Amygdala (tissue), 56 donors: ENCODE data around the gene TSPAN17.

Experiments
- DNase-seq, 56 donors: peaks; one replicate each; lab custom pipeline; 2025; lab: John Stamatoyannopoulos, UW

The TSPAN17 gene

DNA sequence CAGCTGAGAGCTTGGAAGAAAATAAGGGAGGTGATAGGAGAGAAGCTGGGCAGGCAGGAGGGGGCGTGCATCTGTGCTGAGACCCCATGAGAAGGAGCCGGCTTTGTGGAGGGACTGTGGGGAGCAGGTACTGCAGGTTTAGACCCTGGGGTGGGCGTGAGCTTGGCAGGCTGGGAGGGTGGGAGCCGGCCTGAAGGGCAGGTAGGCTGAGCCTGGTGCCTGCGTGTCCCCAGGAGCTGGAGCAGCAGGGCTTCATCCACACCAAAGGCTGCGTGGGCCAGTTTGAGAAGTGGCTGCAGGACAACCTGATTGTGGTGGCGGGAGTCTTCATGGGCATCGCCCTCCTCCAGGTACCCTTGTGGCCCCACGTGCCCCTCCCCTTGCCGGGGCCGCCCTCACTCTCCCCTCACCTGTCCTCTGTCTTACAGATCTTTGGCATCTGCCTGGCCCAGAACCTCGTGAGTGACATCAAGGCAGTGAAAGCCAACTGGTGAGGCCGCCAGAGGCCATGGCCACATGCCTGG, 9.2 kb downstream of the TSPAN17 start:
- DNase-seq, result no peak

GRCh38 chr5:176658007-176658599, 10.8 kb downstream of the TSPAN17 start:
- peak in 51 of 56 donors; percentile 9 to 82 (median 45) for DNase-seq

DNA sequence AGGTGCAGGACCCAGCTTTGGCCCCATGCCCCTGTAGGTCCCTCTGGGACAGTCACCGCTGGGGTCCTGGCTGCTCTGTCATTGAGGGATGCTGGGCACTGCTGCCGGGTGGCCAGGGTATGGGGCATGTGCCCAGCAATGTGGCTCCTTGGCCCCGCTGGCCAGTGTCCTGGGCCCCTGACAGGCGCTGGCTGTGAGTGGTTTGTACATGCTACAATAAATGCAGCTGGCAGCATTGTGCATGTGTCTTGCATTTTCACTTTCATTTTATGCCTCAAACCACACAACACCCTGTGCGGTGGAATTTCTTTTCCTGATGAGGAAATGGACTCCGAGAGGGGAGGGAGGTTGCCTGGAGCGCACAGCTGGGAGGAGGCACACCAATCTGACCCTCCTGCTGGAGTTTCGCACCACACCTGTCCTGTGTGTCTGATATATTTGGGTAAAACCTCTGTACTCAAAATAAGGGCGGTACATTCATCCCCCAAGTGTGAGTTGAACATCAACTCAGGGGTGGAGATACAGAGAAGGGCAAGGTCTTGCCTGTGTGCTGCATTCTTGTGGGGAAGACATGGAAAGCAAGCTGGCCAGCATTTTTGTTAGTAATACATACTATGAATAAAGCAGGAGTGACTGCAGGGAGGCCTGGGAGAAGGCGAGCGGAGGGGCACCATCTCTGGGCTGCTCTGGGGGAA, 11.7 kb downstream of the TSPAN17 start:
- no peak for DNase-seq

DNA sequence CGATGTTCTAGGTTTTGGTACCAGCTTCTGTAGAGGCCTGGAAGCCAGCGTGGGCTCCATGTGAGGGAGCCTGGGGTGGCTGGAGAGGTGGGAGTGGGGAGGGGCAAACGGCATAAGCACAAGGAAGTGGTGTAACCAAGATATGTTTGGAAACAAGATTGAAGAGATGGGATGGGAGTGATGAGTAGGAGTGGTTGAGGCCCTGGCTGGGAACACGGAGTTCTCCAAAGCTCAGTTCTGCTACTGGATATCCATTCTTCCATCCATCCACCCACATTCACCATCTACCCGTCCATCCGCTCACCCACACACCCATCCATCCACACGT, 12.2 kb downstream of the TSPAN17 start:
- peak in 6 of 56 donors; percentile 13 to 57 (median 30) for DNase-seq

DNA sequence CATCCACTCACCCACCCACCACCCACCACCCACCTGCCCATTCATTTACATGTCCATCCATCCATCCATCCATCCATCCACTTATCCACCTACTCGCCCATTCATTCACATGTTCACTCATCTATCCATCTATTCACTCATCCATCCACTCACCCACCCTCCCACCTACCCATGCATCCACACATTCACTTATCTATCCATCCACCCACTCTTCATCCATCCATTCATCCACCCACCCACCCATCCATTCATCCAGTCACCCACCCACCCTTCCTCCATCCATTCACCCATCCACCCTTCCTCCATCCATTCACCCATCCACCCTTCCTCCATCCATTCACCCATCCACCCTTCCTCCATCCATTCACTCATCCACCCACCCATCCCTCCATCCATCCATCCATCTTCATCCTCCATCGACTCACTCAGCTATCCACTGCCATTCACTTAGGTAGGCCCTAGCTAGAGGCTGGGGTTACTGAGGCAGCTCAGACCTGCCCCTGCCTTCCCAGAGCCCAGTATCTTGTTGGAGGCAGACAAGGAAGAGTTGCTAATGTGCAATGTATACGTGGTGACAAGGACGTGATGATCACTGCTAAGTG, 12.7 kb downstream of the TSPAN17 start:
- no peak for DNase-seq

GRCh38 chr5:176660530-176660859, 13.2 kb downstream of the TSPAN17 start:
- DNase-seq, result no peak

GRCh38 chr5:176660860-176661641, 13.8 kb downstream of the TSPAN17 start:
- peak in 47 of 56 donors; percentile 14 to 79 (median 47) for DNase-seq

DNA sequence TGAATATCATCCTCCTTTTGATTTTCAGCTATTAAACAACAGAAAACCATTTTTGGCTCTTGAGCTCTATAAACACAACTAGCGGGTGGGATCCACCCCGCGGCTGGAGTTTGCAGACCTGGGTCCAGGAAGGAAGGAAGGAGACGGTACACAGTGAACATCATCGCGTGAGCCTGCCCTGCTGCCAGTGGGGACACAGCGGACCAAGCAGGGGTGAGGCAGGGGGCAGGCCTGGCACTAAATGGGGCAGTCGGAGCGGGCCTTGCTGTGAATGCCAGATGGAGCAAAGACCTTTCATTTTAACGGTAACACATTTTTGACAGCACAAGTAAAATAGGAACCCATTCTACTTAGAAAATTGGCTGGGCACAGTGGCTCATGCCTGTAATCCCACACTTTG, 14.4 kb downstream of the TSPAN17 start:
- no peak for DNase-seq

DNA sequence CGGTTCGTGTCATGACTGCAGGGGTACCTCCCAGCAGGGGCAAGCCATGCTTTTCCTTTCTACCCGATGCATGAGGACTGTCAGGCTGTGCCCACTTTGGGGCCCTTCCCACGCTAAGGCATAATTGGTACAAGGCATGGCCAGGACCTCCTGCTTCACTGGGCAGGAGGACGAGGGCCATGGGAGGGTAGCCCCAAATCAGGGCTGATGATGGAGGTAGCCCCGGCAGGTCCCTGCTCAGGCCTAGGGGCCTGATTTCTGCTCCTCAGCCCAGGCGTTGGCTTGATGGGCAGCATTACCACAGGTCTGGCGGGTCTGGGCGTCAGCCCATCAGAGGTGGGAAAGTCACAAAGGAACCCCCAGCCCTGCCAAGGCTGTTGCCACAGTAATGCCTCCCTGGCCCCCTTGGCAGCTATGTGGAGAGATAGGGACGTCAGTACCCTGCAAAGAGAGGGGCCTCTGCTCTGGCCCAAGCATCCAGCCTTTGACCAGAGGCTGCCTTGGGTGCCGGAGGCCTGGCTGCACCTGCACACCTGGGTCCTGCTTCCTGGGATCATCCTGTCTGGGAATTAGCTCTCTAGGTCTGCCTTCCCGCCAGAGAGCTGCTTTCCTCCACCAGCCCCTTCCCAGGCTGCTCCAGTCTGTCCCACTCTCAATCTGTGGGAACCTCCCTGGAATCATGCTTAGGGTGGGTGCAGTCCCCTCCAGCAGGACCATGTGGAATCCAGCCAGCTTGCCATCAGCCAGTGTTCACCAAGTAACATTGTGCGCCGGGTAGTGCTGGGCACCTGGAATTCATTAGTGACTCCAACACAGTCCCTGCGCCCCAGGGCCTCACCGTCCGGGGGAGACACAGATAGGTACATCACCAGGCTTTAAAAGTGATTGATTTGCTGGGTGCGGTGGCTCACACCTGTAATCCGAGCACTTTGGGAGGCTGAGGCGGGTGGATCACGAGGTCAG, 15.4 kb downstream of the TSPAN17 start:
- no peak for DNase-seq

DNA sequence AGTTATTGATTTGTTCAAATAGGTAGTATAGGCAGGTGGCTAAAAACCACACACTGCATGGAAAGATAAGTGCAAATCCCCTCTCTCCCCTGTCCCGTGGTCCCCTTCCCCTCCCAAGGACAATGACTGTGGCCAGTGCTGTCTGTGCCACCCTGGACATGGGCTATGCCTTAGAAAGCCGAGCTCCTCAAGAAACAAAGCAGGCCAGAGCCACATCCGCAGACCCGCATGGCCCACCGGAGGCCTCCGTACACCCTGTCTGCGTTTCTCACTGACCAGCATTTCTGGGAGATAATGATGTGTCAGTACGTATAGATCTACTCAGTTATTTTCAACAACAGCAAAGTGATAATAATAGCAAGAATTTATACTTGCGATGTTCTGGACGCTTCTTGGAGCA, 16.3 kb downstream of the TSPAN17 start:
- no peak for DNase-seq

DNA sequence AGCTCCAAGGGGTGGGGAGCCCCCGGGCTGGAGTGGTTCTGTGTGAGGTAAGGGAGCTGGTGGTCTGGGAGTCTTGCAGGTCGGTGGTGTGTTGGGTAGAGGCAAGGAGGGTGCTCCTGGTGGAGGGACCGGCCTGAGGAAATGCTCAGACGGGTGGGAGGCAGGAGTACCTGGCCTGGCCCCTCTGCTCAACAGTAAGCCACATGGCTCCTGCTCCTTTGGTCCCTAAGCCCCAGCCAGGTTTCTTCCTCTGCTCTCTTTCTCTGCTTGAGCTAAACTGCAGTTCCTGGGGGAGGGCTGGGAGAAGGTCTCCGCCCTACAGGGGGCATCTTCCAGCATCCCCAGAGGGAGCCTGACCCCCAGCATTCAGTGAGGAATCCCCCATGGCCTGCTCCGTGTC, 17.2 kb downstream of the TSPAN17 start:
- DNase-seq, result no peak

DNA sequence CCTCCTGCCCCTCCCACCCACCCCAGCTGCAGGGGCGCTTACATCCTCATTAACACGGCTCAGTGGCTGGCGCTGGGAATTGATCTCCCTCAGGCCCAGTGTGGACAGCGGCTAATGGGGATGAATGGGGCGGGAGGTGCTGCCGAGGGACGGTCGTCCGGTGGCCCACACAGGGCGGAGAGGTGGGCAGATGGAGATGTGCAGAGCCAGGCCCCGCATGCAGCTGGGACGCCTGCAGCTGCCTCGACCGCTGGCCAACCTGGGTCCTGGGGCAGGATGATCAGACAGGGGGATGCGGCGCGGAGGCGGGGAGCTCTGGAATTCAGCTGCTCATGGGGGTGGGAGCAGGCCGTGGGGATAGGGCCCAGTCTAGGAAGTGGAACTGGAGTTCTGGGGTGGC, 17.6 kb downstream of the TSPAN17 start:
- no peak for DNase-seq

DNA sequence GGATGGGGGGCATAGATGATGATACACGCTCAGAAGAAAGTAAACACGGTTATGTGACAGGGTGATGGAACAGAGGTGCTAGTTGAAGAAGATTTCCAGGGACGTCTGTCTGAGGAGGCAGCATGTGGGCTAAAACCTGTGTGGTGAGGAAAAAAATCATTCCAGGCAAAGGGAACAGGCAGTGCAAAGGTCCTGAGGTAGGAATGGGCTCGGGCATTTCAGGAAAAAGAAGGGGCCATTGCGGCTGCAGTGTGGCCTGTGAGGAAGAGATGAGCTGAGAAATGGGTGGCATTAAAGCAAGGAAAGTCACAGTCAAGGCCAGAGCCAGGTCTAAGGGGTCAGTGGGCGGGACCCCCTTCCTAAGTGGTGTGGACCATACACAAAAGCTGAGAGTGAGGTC, 18.2 kb downstream of the TSPAN17 start:
- DNase-seq, result no peak

DNA sequence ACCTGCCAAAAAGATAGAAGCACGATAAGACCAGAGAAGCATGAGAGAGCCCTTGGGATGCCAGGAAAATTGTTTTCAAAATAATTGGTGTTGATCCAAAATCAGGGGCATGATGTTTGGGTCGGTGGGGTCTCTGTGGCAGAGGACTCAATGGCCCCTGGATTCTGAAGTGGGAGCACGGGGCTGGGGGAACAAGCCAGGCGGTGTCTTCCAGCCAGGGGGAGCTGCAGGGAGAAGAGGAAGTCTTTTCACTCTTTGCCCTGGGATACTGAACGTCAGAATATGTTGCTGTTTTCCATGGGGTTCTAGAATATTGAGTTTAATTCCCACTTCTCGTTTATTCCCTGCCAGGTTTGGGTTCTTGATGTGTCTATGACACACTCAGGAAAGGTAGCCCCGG, 20.4 kb downstream of the TSPAN17 start:
- DNase-seq, result no peak

DNA sequence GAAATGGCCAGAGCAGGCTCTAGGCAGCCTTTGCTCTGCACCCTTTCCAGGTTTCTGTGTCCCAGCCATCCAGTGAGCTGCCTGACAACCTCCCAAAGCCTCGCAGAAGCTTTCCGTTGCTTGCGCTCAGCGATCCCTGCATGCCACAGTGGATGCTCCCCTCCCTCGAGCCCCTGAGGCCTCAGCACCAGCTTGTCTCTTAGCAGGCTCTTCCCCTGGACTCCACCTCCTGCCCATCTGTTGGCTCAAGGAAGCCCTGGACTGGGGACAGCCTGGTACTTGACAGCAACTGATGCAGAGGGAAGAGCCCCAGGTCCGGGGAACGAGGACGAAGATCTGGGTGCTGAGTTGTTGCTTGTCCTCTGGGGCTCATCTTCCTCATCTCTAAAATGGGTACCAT, 23.2 kb downstream of the TSPAN17 start:
- no peak for DNase-seq

DNA sequence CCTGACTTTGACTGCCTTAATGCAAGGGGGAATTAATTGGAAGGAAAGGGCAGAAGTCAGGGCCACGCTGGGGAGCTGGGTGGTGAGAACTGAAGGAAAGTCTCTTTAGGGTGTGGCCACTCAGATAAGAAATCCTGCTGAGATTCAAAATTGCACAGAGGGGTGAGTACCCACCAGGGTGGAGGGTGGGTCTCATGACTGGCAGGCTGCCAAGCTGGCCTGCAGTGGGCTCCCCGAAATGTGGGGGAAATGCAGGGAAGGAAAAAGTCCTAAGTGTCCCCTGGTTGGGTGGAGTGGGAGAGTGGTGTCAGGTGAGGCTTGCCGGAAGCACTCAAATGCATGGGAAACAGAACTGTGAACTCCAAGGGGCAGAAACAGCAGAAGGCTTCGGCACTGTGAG, 24.1 kb downstream of the TSPAN17 start:
- no peak for DNase-seq

DNA sequence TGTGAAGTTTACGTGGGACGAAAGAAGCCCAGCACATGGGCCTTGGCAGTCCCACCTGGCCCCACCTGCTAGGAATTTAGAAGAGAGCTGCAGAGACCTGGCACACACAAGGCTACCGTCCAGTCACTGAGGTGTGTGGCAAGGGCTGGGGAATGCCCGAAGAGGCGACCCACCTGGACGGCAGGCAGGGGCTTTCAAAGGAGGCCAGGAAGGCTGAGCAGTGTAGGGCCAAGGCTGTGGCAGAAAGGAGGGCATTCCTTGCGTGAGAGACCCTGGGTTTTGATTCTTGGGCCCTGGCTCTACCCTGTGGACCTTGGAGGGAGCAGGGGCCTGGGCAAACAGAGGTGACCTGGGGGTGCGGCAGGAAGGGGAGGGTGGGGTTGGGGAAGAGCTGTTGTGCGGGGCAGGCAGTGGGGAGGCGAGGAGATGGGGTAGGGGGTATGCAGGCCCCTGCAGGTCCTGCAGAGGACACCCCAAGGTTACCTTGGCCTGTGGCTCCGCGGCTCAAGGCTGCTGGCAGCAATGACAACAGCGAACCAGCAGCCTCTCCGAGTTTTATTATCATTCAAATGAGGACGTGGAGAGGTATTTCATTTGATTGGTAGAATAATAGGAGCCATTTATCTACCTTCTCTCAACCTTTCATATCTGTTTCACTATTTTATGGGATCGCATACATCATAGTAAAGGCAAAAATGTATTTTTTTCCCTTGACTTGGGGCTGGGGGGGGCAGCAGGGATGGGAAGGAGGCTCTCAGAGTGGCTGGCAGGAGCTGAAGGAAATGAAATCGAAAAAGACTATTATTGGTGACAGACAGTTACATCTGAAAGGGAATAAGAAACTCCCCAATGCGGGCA, 24.8 kb downstream of the TSPAN17 start:
- no peak for DNase-seq

DNA sequence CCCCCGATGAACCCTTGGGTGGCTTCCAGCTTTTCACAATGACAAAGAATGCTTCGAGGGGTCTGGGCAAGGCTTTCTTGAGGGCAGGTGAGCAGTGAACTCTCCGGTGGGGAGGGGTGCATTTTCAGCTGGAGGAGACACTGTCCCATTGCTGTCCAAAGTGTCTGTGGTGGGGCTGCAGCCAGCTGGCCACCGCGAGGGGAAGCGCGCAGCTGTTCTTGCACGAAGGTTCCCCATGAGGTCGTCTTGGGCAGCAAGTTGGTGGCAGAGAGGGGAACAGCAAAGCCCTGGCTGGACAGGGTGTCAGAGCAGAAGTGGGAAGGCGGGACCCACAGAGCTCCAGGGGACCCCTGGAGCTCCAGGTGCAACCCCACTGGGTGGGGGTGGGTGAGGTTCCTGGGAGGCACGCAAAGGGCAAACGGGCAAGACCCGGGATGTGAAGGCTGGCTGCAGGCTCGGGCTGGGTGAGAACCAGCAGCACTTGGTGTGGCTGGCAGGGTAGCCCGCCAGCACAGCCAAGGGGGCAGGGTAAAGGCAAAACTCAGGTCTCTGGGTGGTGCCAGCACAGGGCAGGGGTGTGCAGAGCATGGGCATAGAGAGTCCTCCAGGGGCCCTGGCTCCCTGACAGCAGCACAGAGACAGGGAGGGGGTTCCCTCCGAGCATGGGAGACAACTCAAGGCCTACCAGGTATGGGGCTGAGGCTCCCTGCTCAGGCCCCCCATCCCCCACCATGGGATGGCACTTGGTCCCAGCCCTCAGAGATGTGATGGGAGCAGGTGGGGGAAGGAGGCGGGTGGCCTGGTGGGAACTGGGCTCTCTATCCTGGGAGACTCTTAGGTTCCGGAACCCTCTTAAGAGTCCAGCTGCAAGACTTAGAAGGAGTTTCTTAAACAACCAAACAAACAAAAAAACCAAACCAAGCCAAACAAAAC, 26.6 kb downstream of the TSPAN17 start:
- DNase-seq, result no peak
